ENCODE measurements around the gene OSBP2. TPM values are rescaled to one million over a fixed set of nuclear protein-coding genes. Genes with fewer than 3 reads are reported as not detected.
"Not testable (repeated sequence)": the region's sequence is repeated elsewhere in the genome, so short reads cannot be mapped to it uniquely, and the experiment has no call there.

OSBP2 gene
- total and polyA plus RNA-seq, 5 donors: 4.1 to 12.3 (median 7.8) TPM

DNA sequence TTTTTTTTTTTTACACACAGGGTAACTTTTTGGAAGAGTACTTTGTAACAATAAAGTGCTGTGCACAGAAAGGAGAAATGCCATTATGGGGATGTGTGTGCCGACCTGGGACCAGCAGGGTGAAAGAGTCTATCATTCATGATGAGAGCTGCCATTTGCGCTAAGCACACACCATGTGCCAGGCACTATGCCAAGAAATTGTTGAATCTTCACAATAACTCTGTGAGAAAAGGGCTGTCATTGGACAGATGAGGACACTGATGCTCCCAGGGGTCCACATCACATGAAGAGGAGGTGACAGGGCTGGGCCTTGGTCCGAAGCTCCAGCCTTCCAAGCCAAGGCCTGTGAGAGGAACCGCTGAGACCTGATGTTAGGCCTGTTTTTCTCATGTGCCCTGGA is 32.6 kb upstream of the OSBP2 start:
- no peaks in the 10 kb centered on the region for H3K9me3 ChIP-seq (ENCODE audit: control insufficient read depth, low read length)
- no peak for DNase-seq
- no peak for ATAC-seq
- H3K4me1 ChIP-seq (ENCODE audit: control insufficient read depth, insufficient read depth, low read length): no peaks in the 10 kb centered on the region
- H3K27me3 ChIP-seq (ENCODE audit: control insufficient read depth, insufficient read depth): no peaks in the 10 kb centered on the region
- intact Hi-C loops (cut with DNase I): no loop called here
- no peak overlapping the region for H3K4me3 ChIP-seq (ENCODE audit: low read length)
- WGBS: 87% methylated on average over 4 of the region's 4 CpGs
- no peak overlapping the region for H3K27ac ChIP-seq (ENCODE audit: low read length)

DNA sequence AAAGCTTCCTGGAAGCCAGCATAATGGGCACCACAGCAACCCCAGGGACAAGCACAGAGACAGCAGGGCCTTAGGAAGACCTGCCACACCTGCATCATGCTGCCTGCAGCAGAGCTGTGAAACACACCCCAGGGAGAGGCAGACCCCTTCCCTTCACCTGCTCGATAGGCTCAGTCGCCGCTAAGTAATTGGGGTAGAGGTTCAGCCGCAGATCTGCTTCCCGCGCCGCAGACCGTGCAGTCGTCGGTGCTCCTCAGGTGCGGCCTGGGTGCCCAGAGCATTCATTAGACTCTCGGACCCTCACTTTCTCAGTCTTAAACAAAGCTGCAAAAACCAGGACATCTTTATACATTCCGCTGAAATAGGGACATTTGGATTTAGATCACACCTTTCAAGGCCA is 29.9 kb upstream of the OSBP2 start:
- DNase-seq (no peak), ATAC-seq (no peak)
- WGBS: 97% methylated on average over 13 of the region's 13 CpGs
- H3K27me3 ChIP-seq (ENCODE audit: control insufficient read depth, insufficient read depth): no peaks in the 10 kb centered on the region
- H3K4me1 ChIP-seq (ENCODE audit: control insufficient read depth, insufficient read depth, low read length): no peaks in the 10 kb centered on the region
- intact Hi-C loops (cut with DNase I): no loop called here
- H3K4me3 ChIP-seq (ENCODE audit: low read length): no peak overlapping the region
- H3K9me3 ChIP-seq (ENCODE audit: control insufficient read depth, low read length): no peaks in the 10 kb centered on the region
- H3K27ac ChIP-seq (ENCODE audit: low read length): no peak overlapping the region

GRCh38 chr22:30665266-30665665 is 29.4 kb upstream of the OSBP2 start:
- WGBS: 92% methylated on average over 2 of the region's 2 CpGs
- intact Hi-C loops (cut with DNase I): no loop called here
- no peaks in the 10 kb centered on the region for H3K27me3 ChIP-seq (ENCODE audit: control insufficient read depth, insufficient read depth)
- no peak for DNase-seq
- ATAC-seq: no peak
- H3K4me1 ChIP-seq (ENCODE audit: control insufficient read depth, insufficient read depth, low read length): no peaks in the 10 kb centered on the region
- no peak overlapping the region for H3K27ac ChIP-seq (ENCODE audit: low read length)
- H3K9me3 ChIP-seq (ENCODE audit: control insufficient read depth, low read length): no peaks in the 10 kb centered on the region
- no peak overlapping the region for H3K4me3 ChIP-seq (ENCODE audit: low read length)

DNA sequence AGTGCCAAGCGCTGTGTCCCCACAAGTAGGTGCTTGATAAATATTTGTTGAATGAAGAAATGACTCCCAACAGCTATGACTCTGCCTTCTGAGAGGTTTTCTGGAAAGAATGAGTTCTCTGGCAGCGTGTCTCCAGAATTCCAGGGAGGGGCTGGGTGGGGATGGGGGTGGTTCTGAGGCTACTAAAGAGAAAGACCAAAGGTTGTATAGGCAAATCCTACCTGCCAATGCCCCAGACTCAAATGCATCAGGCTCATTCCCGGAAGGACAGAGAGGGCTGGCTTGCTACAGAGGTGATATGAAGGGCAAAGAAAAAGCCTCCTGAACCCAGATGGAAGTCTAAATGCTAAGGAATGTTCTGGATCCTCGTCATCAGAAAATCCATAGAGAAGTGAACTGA is 28.9 kb upstream of the OSBP2 start:
- H3K4me1 ChIP-seq (ENCODE audit: control insufficient read depth, insufficient read depth, low read length): no peaks in the 10 kb centered on the region
- H3K27me3 ChIP-seq (ENCODE audit: control insufficient read depth, insufficient read depth): no peaks in the 10 kb centered on the region
- 94% methylated on average over 4 of the region's 4 CpGs for WGBS
- no peak overlapping the region for H3K4me3 ChIP-seq (ENCODE audit: low read length)
- ATAC-seq (no peak), DNase-seq (no peak)
- H3K9me3 ChIP-seq (ENCODE audit: control insufficient read depth, low read length): no peaks in the 10 kb centered on the region
- intact Hi-C loops (cut with DNase I): no loop called here
- no peak overlapping the region for H3K27ac ChIP-seq (ENCODE audit: low read length)

- DNase-seq: no peak
- 1% methylated on average over 18 of the region's 18 CpGs for WGBS
- intact Hi-C loops (cut with DNase I): no loop called here
- Histone ChIP-seq H3K27ac (ENCODE audit: low read length) (no peak overlapping the region), H3K27me3 (ENCODE audit: control insufficient read depth, insufficient read depth) (no peaks in the 10 kb centered on the region), H3K9me3 (ENCODE audit: control insufficient read depth, low read length) (no peaks in the 10 kb centered on the region), H3K4me3 (ENCODE audit: low read length) (peak overlapping the region; percentile 62), H3K4me1 (ENCODE audit: control insufficient read depth, insufficient read depth, low read length) (no peaks in the 10 kb centered on the region)
- ATAC-seq: no peak
Measured at GRCh38 chr22:30667107-30667493, 27.6 kb upstream of the OSBP2 start.

- H3K4me1 ChIP-seq (ENCODE audit: control insufficient read depth, insufficient read depth, low read length): no peaks in the 10 kb centered on the region
- no peaks in the 10 kb centered on the region for H3K27me3 ChIP-seq (ENCODE audit: control insufficient read depth, insufficient read depth)
- no peak within 1 kb of the TSS for H3K27ac ChIP-seq (ENCODE audit: low read length)
- peak within 1 kb of the TSS; percentile 62 for H3K4me3 ChIP-seq (ENCODE audit: low read length)
- intact Hi-C loops (cut with DNase I): no loop called here
- peak; percentile 99 for ATAC-seq
- under 1% methylated on average over 77 of the region's 77 CpGs for WGBS
- peak; percentile 93 to 98 (median 97) for DNase-seq
- no peaks in the 10 kb centered on the region for H3K9me3 ChIP-seq (ENCODE audit: control insufficient read depth, low read length)
Measured at GRCh38 chr22:30667494-30668385, 26.9 kb upstream of the OSBP2 start, which contains the start of gene DUSP18. DUSP18 (minus strand) TSS chr22:30667875; CDS start chr22:30664003, 3,872 bp downstream.

DNA sequence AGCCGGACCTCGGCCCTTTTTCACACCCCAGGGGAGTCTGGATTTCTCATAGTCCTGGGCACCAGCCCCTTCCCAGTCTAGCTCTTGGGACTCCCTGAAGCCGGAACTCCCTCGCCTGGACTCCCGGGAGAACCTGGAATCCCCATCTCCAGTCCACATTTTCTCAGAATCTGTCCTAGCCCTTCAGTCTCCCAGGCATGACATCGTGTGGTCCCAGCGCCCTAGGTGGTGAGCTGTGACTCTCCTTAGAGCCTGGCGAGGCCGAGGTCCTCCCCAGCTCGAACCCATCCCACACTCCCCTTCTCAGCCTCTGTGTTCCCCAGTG is 26.3 kb upstream of the OSBP2 start:
- Histone ChIP-seq H3K4me3 (ENCODE audit: low read length) (peak overlapping the region; percentile 62), H3K4me1 (ENCODE audit: control insufficient read depth, insufficient read depth, low read length) (no peaks in the 10 kb centered on the region), H3K27me3 (ENCODE audit: control insufficient read depth, insufficient read depth) (no peaks in the 10 kb centered on the region), H3K27ac (ENCODE audit: low read length) (no peak overlapping the region), H3K9me3 (ENCODE audit: control insufficient read depth, low read length) (no peaks in the 10 kb centered on the region)
- WGBS: 28% methylated on average over 10 of the region's 10 CpGs
- intact Hi-C loops (cut with DNase I): no loop called here
- DNase-seq: no peak
- peak in 1 of 2 donors; percentile 2 for ATAC-seq

- H3K4me3 ChIP-seq (ENCODE audit: low read length): no peak overlapping the region
- H3K4me1 ChIP-seq (ENCODE audit: control insufficient read depth, insufficient read depth, low read length): no peaks in the 10 kb centered on the region
- ATAC-seq (no peak), DNase-seq (no peak)
- H3K27ac ChIP-seq (ENCODE audit: low read length): no peak overlapping the region
- 80% methylated on average over 3 of the region's 3 CpGs for WGBS
- no peaks in the 10 kb centered on the region for H3K9me3 ChIP-seq (ENCODE audit: control insufficient read depth, low read length)
- intact Hi-C loops (cut with DNase I): no loop called here
- H3K27me3 ChIP-seq (ENCODE audit: control insufficient read depth, insufficient read depth): no peaks in the 10 kb centered on the region
Measured at GRCh38 chr22:30671071-30671470, 23.6 kb upstream of the OSBP2 start.

DNA sequence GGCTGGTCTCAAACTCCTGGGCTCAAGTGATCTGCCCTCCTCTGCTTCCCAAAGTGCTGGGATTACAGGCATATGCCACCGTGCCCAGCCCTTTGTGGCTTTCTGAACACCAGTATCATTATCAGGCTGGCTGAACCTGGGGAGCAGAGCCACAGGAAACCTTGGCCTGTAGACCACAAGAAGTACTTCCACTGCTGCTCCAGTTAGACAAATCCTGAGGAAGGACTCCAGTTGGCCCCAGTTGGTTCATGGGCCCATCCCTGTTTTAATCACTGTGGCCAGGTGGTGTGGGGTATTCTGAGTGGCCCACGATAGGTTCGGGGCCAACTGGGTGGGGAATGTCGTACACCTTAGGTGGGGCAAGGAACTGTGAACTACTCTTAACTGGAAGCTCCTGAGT is 21.5 kb upstream of the OSBP2 start:
- ATAC-seq (no peak), DNase-seq (no peak)
- intact Hi-C loops (cut with DNase I): no loop called here
- Histone ChIP-seq H3K27ac (ENCODE audit: low read length) (no peak overlapping the region), H3K27me3 (ENCODE audit: control insufficient read depth, insufficient read depth) (no peaks in the 10 kb centered on the region), H3K4me1 (ENCODE audit: control insufficient read depth, insufficient read depth, low read length) (no peaks in the 10 kb centered on the region), H3K9me3 (ENCODE audit: control insufficient read depth, low read length) (no peaks in the 10 kb centered on the region), H3K4me3 (ENCODE audit: low read length) (no peak overlapping the region)
- WGBS: 89% methylated on average over 4 of the region's 4 CpGs

DNA sequence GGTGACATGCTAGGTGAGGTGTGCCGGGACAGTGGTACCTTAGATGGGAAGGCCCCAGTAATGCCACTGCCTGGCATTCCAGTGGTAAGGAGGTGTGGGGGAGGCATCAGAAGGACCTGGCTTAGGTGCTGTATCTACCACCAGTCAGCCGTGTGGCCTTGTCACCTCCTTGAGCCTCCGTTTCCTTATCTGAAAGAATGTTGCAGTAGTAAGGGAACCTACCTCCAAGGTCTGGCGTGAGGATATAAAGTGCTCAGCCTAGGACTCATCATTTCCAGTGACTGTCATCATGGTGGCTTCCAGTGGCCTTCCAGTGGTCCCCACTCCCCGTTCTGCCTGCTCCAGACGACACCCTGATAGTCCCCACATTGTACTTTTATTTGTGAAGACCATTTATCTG is 20.2 kb upstream of the OSBP2 start:
- no peak overlapping the region for H3K27ac ChIP-seq (ENCODE audit: low read length)
- DNase-seq: no peak
- intact Hi-C loops (cut with DNase I): no loop called here
- no peaks in the 10 kb centered on the region for H3K9me3 ChIP-seq (ENCODE audit: control insufficient read depth, low read length)
- ATAC-seq: no peak
- no peaks in the 10 kb centered on the region for H3K4me1 ChIP-seq (ENCODE audit: control insufficient read depth, insufficient read depth, low read length)
- H3K27me3 ChIP-seq (ENCODE audit: control insufficient read depth, insufficient read depth): no peaks in the 10 kb centered on the region
- no peak overlapping the region for H3K4me3 ChIP-seq (ENCODE audit: low read length)
- WGBS: 85% methylated on average over 6 of the region's 6 CpGs

GRCh38 chr22:30675436-30675835 is 19.2 kb upstream of the OSBP2 start:
- H3K27ac ChIP-seq (ENCODE audit: low read length): no peak overlapping the region
- intact Hi-C loops (cut with DNase I): no loop called here
- H3K9me3 ChIP-seq (ENCODE audit: control insufficient read depth, low read length): no peaks in the 10 kb centered on the region
- H3K27me3 ChIP-seq (ENCODE audit: control insufficient read depth, insufficient read depth): no peaks in the 10 kb centered on the region
- no peak overlapping the region for H3K4me3 ChIP-seq (ENCODE audit: low read length)
- H3K4me1 ChIP-seq (ENCODE audit: control insufficient read depth, insufficient read depth, low read length): no peaks in the 10 kb centered on the region
- ATAC-seq (no peak), DNase-seq (no peak)
- WGBS: 76% methylated on average over 9 of the region's 9 CpGs

DNA sequence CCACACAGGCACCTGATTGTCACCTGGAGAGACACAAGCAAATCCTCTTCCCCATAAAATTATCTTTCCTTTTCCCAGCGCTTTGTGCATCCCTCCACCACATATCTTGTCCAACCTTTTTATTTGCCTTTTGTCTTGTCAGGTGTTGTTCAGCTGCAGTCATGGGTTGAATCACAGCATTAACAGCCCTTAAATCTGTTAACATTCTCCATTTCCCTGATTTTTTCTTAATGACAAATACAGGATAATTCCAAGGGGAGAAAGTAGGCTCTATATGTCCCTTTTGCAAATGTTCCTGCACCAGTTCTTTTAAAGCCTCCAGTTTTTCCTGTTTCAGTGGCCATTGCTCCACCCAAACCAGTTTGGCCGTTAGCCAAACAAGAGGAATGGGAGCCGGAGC is 18.1 kb upstream of the OSBP2 start:
- WGBS: 64% methylated on average over 3 of the region's 3 CpGs
- H3K27ac ChIP-seq (ENCODE audit: low read length); H3K4me1 ChIP-seq (ENCODE audit: control insufficient read depth, insufficient read depth, low read length); ATAC-seq; DNase-seq; H3K9me3 ChIP-seq (ENCODE audit: control insufficient read depth, low read length); intact Hi-C loops (cut with DNase I); H3K4me3 ChIP-seq (ENCODE audit: low read length); H3K27me3 ChIP-seq (ENCODE audit: control insufficient read depth, insufficient read depth): not testable (repeated sequence)

All from right cardiac atrium (tissue), 5 donors.